H9 (cell line): ENCODE results near the gene SH3PXD2B. TPM values are rescaled to one million over a fixed set of nuclear protein-coding genes. Genes with fewer than 3 reads are reported as not detected.
A peak's percentile ranks its signal among the peaks of the same experiment; 100 is the strongest.

Experiments used
- DNase-seq: peaks from one replicate; pipeline ENCODE4 v3.0.0-alpha.2; 2017
- H2AFZ ChIP-seq: one replicate; pipeline ENCODE4 v1.6.1; 2013; ENCODE audit warnings: mild to moderate bottlenecking, low read length, control low read depth, moderate library complexity
- H2AK5ac ChIP-seq: 2 replicates; pipeline ENCODE4 v1.6.1; 2013; ENCODE audit warnings: low read length, control low read depth, mixed read lengths; ENCODE audit not compliant: insufficient read length
- H2BK120ac ChIP-seq: one replicate; pipeline ENCODE4 v1.6.1; 2013; ENCODE audit warnings: low read depth, mild to moderate bottlenecking, low read length, control low read depth, inconsistent platforms; ENCODE audit not compliant: poor library complexity, severe bottlenecking
- H2BK12ac ChIP-seq: 2 replicates; pipeline ENCODE4 v1.6.1; 2013; ENCODE audit warnings: low read length, control low read depth, mixed read lengths, low read depth; ENCODE audit not compliant: insufficient read length
- H2BK15ac ChIP-seq: 2 replicates; pipeline ENCODE4 v1.6.1; 2013; ENCODE audit warnings: low read depth, low read length, control low read depth
- H2BK20ac ChIP-seq: one replicate; pipeline ENCODE4 v1.6.1; 2013; ENCODE audit warnings: low read depth, mild to moderate bottlenecking, low read length, control low read depth, inconsistent platforms; ENCODE audit not compliant: poor library complexity, severe bottlenecking
- H2BK5ac ChIP-seq: 2 replicates; pipeline ENCODE4 v1.6.1; 2013; ENCODE audit warnings: low read length, control low read depth, mixed read lengths; ENCODE audit not compliant: insufficient read length
- H3K14ac ChIP-seq: 2 replicates; pipeline ENCODE4 v1.6.1; 2013; ENCODE audit warnings: low read length, control low read depth; ENCODE audit not compliant: insufficient read depth
- H3K18ac ChIP-seq: 2 replicates; pipeline ENCODE4 v1.6.1; 2013; ENCODE audit warnings: low read depth, mild to moderate bottlenecking, mixed read lengths, low read length, control low read depth; ENCODE audit not compliant: insufficient read length
- H3K23ac ChIP-seq: 2 replicates; pipeline ENCODE4 v1.6.1; 2013; ENCODE audit warnings: low read length, control low read depth, mixed read lengths, low read depth; ENCODE audit not compliant: insufficient read length
- H3K23me2 ChIP-seq: 2 replicates; pipeline ENCODE4 v1.6.1; 2013; ENCODE audit warnings: low read depth, mild to moderate bottlenecking, mixed read lengths, low read length, control low read depth; ENCODE audit not compliant: insufficient read length, poor library complexity, severe bottlenecking
- H3K27ac ChIP-seq: 2 replicates; pipeline ENCODE4 v1.5.1; 2013; ENCODE audit warnings: low read length, control low read depth, mixed read lengths, low read depth; ENCODE audit not compliant: insufficient read length
- H3K27me3 ChIP-seq: 2 replicates; pipeline ENCODE4 v1.6.1; 2013; ENCODE audit warnings: low read length, control low read depth, inconsistent platforms; ENCODE audit not compliant: insufficient read depth
- H3K4ac ChIP-seq: 2 replicates; pipeline ENCODE4 v1.6.1; 2013; ENCODE audit warnings: low read depth, mild to moderate bottlenecking, control low read depth, inconsistent platforms, low read length, moderate library complexity
- H3K4me1 ChIP-seq: 2 replicates; pipeline ENCODE4 v1.6.1; 2013; ENCODE audit warnings: low read length, control low read depth, inconsistent platforms; ENCODE audit not compliant: insufficient read depth
- H3K4me2 ChIP-seq: 2 replicates; pipeline ENCODE4 v1.6.1; 2013; ENCODE audit warnings: low read length, control low read depth, mixed read lengths; ENCODE audit not compliant: insufficient read length, insufficient read depth
- H3K56ac ChIP-seq: 2 replicates; pipeline ENCODE4 v1.6.1; 2013; ENCODE audit warnings: low read depth, mild to moderate bottlenecking, mixed read lengths, low read length, control low read depth; ENCODE audit not compliant: insufficient read length
- H3K79me1 ChIP-seq: 2 replicates; pipeline ENCODE4 v1.6.1; 2013; ENCODE audit warnings: low read depth, mild to moderate bottlenecking, moderate library complexity, low read length, control low read depth, inconsistent platforms; ENCODE audit not compliant: insufficient read depth, poor library complexity, severe bottlenecking
- H3K79me2 ChIP-seq: 2 replicates; pipeline ENCODE4 v1.6.1; 2013; ENCODE audit warnings: low read length, control low read depth, inconsistent platforms; ENCODE audit not compliant: insufficient read depth
- H3K9ac ChIP-seq: 2 replicates; pipeline ENCODE4 v1.6.1; 2013; ENCODE audit warnings: low read length, control low read depth, mixed read lengths; ENCODE audit not compliant: insufficient read length; ENCODE audit errors: extremely low read depth
- H3K9me3 ChIP-seq: one replicate; pipeline ENCODE4 v1.6.1; 2013; ENCODE audit warnings: low read depth, low read length, inconsistent platforms; ENCODE audit not compliant: control insufficient read depth
- H3T11ph ChIP-seq: one replicate; pipeline ENCODE4 v1.6.1; 2013; ENCODE audit warnings: mild to moderate bottlenecking, low read length, control low read depth, inconsistent platforms
- H4K20me1 ChIP-seq: one replicate; pipeline ENCODE4 v1.6.1; 2013; ENCODE audit not compliant: control insufficient read depth, insufficient read length, insufficient read depth
- H4K5ac ChIP-seq: 2 replicates; pipeline ENCODE4 v1.6.1; 2013; ENCODE audit warnings: low read depth, mild to moderate bottlenecking, mixed read lengths, low read length, control low read depth; ENCODE audit not compliant: insufficient read length
- H4K8ac ChIP-seq: replicated peaks from 2 replicates; pipeline ENCODE4 v1.6.1; 2013; ENCODE audit warnings: low read length, control low read depth, mixed read lengths, low read depth; ENCODE audit not compliant: insufficient read length
- H4K91ac ChIP-seq: 2 replicates; pipeline ENCODE4 v1.6.1; 2013; ENCODE audit warnings: low read depth, mild to moderate bottlenecking, moderate library complexity, mixed read lengths, low read length, control low read depth; ENCODE audit not compliant: insufficient read length
- H3K27ac Mint-ChIP-seq, 3 experiments: 2 replicates in 2 of 3; 3 replicates in 1 of 3; pipeline ENCODE4 v1.8.0; 2020 to 2021; ENCODE audit warnings: mixed read lengths in 3 of 3, mild to moderate bottlenecking in 1 of 3, moderate library complexity in 1 of 3
- H3K27me3 Mint-ChIP-seq: 2 replicates; pipeline ENCODE4 v1.8.0; 2021; ENCODE audit warnings: low read depth, mild to moderate bottlenecking, moderate library complexity, mixed read lengths
- H3K36me3 Mint-ChIP-seq, 3 experiments: 2 replicates in 2 of 3; 3 replicates in 1 of 3; pipeline ENCODE4 v1.8.0; 2020 to 2021; ENCODE audit warnings: low read depth in 3 of 3, mixed read lengths in 3 of 3; ENCODE audit not compliant: insufficient read depth in 1 of 3
- H3K4me1 Mint-ChIP-seq, 2 experiments: 2 replicates each; pipeline ENCODE4 v1.8.0; 2020; ENCODE audit warnings: mixed read lengths in 2 of 2
- H3K4me3 Mint-ChIP-seq, 2 experiments: 2 replicates in 1 of 2; 3 replicates in 1 of 2; pipeline ENCODE4 v1.8.0; 2020 to 2021; ENCODE audit warnings: mild to moderate bottlenecking in 2 of 2, mixed read lengths in 2 of 2, moderate library complexity in 1 of 2
- H3K9me3 Mint-ChIP-seq, 2 experiments: 2 replicates in 1 of 2; 3 replicates in 1 of 2; pipeline ENCODE4 v1.8.0; 2020; ENCODE audit warnings: mild to moderate bottlenecking in 2 of 2, mixed read lengths in 2 of 2, moderate library complexity in 1 of 2
- WGBS: extraction: QIAGEN DNeasy Blood & Tissue Kit; methylation state at CpG from one replicate; pipeline ENCODE4 v1.1.7; 2013; ENCODE audit warnings: missing lambda C conversion rate, low lambda C conversion rate, mixed read lengths; ENCODE audit not compliant: insufficient read length; ENCODE audit errors: extremely low coverage; 5-methylcytosine and 5-hydroxymethylcytosine counted together
- total RNA-seq: library from RNA; stranded (reverse); gene quantifications from 2 replicates; pipeline ENCODE4 v1.2.1, GENCODE V29; 2021
- TF ChIP-seq, protein P1 (sequence below): fragments of 200-600 bp; sonication (generic); conservative IDR thresholded peaks from 3 replicates; pipeline ENCODE4 v1.8.0; 2021; ENCODE audit warnings: antibody characterized with exemption, mild to moderate bottlenecking

The SH3PXD2B gene
- total RNA-seq, 1 experiment from 2014 or later, result 49.0 TPM

DNA sequence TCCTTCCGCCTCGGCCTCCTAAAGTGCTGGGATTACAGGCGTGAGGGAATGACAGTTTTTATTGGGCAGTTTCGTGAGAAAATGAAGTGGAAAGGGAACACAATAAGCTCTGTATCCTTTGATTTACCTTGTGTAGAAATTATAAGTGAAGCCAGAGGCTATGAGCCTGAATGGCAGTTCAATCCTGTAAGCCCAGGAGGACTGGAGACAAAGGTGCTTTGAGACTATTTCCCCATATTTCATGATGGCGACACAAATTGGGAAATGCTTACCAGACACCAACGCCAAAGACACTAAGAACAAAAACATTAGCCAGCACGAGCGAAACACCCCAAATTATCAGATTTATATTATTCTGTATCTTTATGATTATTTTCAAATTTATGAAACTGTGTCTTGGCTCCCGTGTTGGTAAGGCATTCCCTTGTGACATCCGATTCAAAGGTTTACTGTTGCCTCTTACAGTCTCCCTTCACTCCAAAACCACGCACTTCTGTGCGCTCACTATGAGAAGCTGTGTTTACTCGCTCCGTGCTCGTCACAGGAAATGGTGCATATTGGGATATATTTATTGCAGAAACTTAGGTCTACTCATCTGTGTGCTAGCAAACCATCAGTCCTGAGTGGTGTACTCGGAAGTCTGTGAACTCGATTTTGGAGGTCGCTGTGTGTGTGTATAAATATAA, 73.9 kb downstream of the SH3PXD2B start:
- no peaks in the 10 kb centered on the region for H3K4me1 Mint-ChIP-seq
- Histone ChIP-seq H3K27me3 (no peaks in the 10 kb centered on the region), H3K4me2 (no peak overlapping the region), H3K27ac (no peak overlapping the region), H4K8ac (no peak overlapping the region), H4K91ac (no peak overlapping the region), H2BK15ac (no peak overlapping the region), H4K5ac (no peak overlapping the region), H3K18ac (no peak overlapping the region), H2BK12ac (no peak overlapping the region), H3T11ph (no peak overlapping the region), H3K9me3 (no peaks in the 10 kb centered on the region), H3K14ac (no peak overlapping the region), H2AK5ac (no peak overlapping the region), H3K79me2 (no peaks in the 10 kb centered on the region), H3K79me1 (no peaks in the 10 kb centered on the region), H2AFZ (no peak overlapping the region), H3K9ac (no peak overlapping the region), H2BK120ac (no peak overlapping the region), H3K23me2 (no peaks in the 10 kb centered on the region), H2BK5ac (no peak overlapping the region), H3K23ac (no peak overlapping the region), H3K4me1 (no peaks in the 10 kb centered on the region), H2BK20ac (no peak overlapping the region), H4K20me1 (no peaks in the 10 kb centered on the region), H3K56ac (no peak overlapping the region), H3K4ac (no peak overlapping the region)
- no peak for DNase-seq
- no peak overlapping the region for H3K4me3 Mint-ChIP-seq
- no CpG with 5 or more reads among the region's 18 CpGs for WGBS
- peak overlapping the region in 1 of 3 experiments; percentile 57; a peak in 1 of 7 replicates for H3K27ac Mint-ChIP-seq
- H3K36me3 Mint-ChIP-seq, result peaks cover 28 to 60% (median 53%) of the 10 kb centered on the region in 3 experiments
- H3K9me3 Mint-ChIP-seq, result no peaks in the 10 kb centered on the region
- no peaks in the 10 kb centered on the region for H3K27me3 Mint-ChIP-seq
- TF ChIP-seq, protein P1, sequence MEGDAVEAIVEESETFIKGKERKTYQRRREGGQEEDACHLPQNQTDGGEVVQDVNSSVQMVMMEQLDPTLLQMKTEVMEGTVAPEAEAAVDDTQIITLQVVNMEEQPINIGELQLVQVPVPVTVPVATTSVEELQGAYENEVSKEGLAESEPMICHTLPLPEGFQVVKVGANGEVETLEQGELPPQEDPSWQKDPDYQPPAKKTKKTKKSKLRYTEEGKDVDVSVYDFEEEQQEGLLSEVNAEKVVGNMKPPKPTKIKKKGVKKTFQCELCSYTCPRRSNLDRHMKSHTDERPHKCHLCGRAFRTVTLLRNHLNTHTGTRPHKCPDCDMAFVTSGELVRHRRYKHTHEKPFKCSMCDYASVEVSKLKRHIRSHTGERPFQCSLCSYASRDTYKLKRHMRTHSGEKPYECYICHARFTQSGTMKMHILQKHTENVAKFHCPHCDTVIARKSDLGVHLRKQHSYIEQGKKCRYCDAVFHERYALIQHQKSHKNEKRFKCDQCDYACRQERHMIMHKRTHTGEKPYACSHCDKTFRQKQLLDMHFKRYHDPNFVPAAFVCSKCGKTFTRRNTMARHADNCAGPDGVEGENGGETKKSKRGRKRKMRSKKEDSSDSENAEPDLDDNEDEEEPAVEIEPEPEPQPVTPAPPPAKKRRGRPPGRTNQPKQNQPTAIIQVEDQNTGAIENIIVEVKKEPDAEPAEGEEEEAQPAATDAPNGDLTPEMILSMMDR, result no peak
